OCI-LY1 (cell line): ENCODE results near the gene SYT5.
"Not testable (repeated sequence)": the region's sequence is repeated elsewhere in the genome, so short reads cannot be mapped to it uniquely, and the experiment has no call there.

Source experiments
- H2AFZ ChIP-seq: fragments of 200-600 bp; sonication (generic), shearing (Covaris generic); 2 replicates; pipeline ENCODE4 v1.6.0; 2014; ENCODE audit warnings: antibody characterized with exemption, mild to moderate bottlenecking, low read length
- H3F3A ChIP-seq: fragments of 200-600 bp; sonication (generic), shearing (Covaris generic); 2 replicates; pipeline ENCODE4 v1.6.0; 2014; ENCODE audit warnings: mild to moderate bottlenecking, antibody characterized with exemption, low read length, moderate library complexity; ENCODE audit not compliant: insufficient read depth
- H3K27ac ChIP-seq: fragments of 200-600 bp; sonication (generic); 2 replicates; pipeline ENCODE4 v1.5.1; 2014; ENCODE audit warnings: low read length, mixed run types, mild to moderate bottlenecking, low read depth; ENCODE audit not compliant: poor library complexity, severe bottlenecking
- H3K27me3 ChIP-seq: fragments of 200-600 bp; sonication (generic); 2 replicates; pipeline ENCODE4 v1.6.0; 2014; ENCODE audit warnings: antibody characterized with exemption, mild to moderate bottlenecking, low read length, moderate library complexity; ENCODE audit not compliant: insufficient read depth
- H3K36me3 ChIP-seq: fragments of 200-600 bp; sonication (generic); 2 replicates; pipeline ENCODE4 v1.6.1; 2014; ENCODE audit warnings: mild to moderate bottlenecking, antibody characterized with exemption, low read length, moderate library complexity, mixed read lengths; ENCODE audit not compliant: insufficient read depth
- H3K4me1 ChIP-seq: fragments of 200-600 bp; sonication (generic); 2 replicates; pipeline ENCODE4 v1.5.1; 2014; ENCODE audit warnings: mild to moderate bottlenecking, low read length, moderate library complexity; ENCODE audit not compliant: insufficient read depth, severe bottlenecking
- H3K4me2 ChIP-seq: fragments of 200-600 bp; sonication (generic), shearing (Covaris generic); 2 replicates; pipeline ENCODE4 v1.6.1; 2014; ENCODE audit warnings: low read length
- H3K4me3 ChIP-seq: fragments of 200-600 bp; sonication (generic); 2 replicates; pipeline ENCODE4 v1.5.1; 2014; ENCODE audit warnings: low read length, low read depth, mild to moderate bottlenecking, mixed read lengths; ENCODE audit not compliant: poor library complexity, severe bottlenecking
- H3K79me2 ChIP-seq: fragments of 200-600 bp; shearing (Covaris generic); 2 replicates; pipeline ENCODE4 v1.6.1; 2016; ENCODE audit warnings: mixed run types, low read length, mixed read lengths; ENCODE audit not compliant: insufficient read depth
- H3K9ac ChIP-seq: fragments of 200-600 bp; sonication (generic), shearing (Covaris generic); 2 replicates; pipeline ENCODE4 v1.6.1; 2014; ENCODE audit warnings: mild to moderate bottlenecking, low read length, mixed read lengths
- H3K9me2 ChIP-seq: fragments of 200-600 bp; sonication (generic), shearing (Covaris generic); 2 replicates; pipeline ENCODE4 v1.6.1; 2014; ENCODE audit warnings: low read depth, mild to moderate bottlenecking, low read length, mixed read lengths
- H3K9me3 ChIP-seq: fragments of 200-600 bp; shearing (Covaris generic); 2 replicates; pipeline ENCODE4 v1.6.1; 2014; ENCODE audit warnings: low read length, mixed read lengths
- H4K20me1 ChIP-seq: fragments of 200-600 bp; sonication (generic), shearing (Covaris generic); 2 replicates; pipeline ENCODE4 v1.6.0; 2016; ENCODE audit warnings: mild to moderate bottlenecking, low read length; ENCODE audit not compliant: insufficient read depth
- CTCF ChIP-seq: fragments of 200-600 bp; sonication (generic), shearing (Covaris generic); IDR thresholded peaks from 2 replicates; pipeline ENCODE4 v1.5.1; 2017; ENCODE audit warnings: mild to moderate bottlenecking, antibody characterized with exemption, low read length, moderate library complexity, mixed read lengths
- EZH2 ChIP-seq: fragments of 200-600 bp; sonication (generic), shearing (Covaris generic); IDR thresholded peaks from 2 replicates; pipeline ENCODE4 v1.8.0; 2017; ENCODE audit warnings: borderline replicate concordance, mixed run types, mild to moderate bottlenecking, antibody characterized with exemption, low read length, moderate library complexity, mixed read lengths

Gene SYT5

GRCh38 chr19:55209693-55210472, 29.8 kb upstream of the SYT5 start:
- H3K36me3 ChIP-seq, result no peaks in the 10 kb centered on the region
- H3K79me2 ChIP-seq, result no peaks in the 10 kb centered on the region
- H4K20me1 ChIP-seq, result no peaks in the 10 kb centered on the region
- TF ChIP-seq EZH2 (no peak), CTCF (no peak)
- H3K4me1 ChIP-seq, result no peaks in the 10 kb centered on the region
- no peak overlapping the region for H2AFZ ChIP-seq
- H3K27me3 ChIP-seq, result no peaks in the 10 kb centered on the region
- H3K9me2 ChIP-seq, result no peaks in the 10 kb centered on the region
- no peak overlapping the region for H3K4me3 ChIP-seq
- H3F3A ChIP-seq, result no peaks in the 10 kb centered on the region
- no peak overlapping the region for H3K9ac ChIP-seq
- no peak overlapping the region for H3K27ac ChIP-seq
- H3K9me3 ChIP-seq, result no peaks in the 10 kb centered on the region
- H3K4me2 ChIP-seq, result no peak overlapping the region

GRCh38 chr19:55208880-55209692, 29.0 kb upstream of the SYT5 start, which contains the start of gene PTPRH:
PTPRH (minus strand) TSS chr19:55209501; CDS start chr19:55209433, 68 bp downstream.
- no peaks in the 10 kb centered on the region for H3K9me3 ChIP-seq
- TF ChIP-seq EZH2, result no peak
- no peak for TF ChIP-seq CTCF
- H3K27me3 ChIP-seq, result no peaks in the 10 kb centered on the region
- H3K4me3 ChIP-seq, result no peak within 1 kb of the TSS
- no peak within 1 kb of the TSS for H3K4me2 ChIP-seq
- no peak within 1 kb of the TSS for H3K27ac ChIP-seq
- H2AFZ ChIP-seq, result no peak within 1 kb of the TSS
- no peaks in the 10 kb centered on the region for H3K36me3 ChIP-seq
- no peaks in the 10 kb centered on the region for H3K4me1 ChIP-seq
- H3K9me2 ChIP-seq, result no peaks in the 10 kb centered on the region
- no peaks in the 10 kb centered on the region for H4K20me1 ChIP-seq
- H3K9ac ChIP-seq, result no peak within 1 kb of the TSS
- H3K79me2 ChIP-seq, result no peaks in the 10 kb centered on the region
- H3F3A ChIP-seq, result no peaks in the 10 kb centered on the region

- Histone ChIP-seq H3K36me3 (no peaks in the 10 kb centered on the region), H2AFZ (no peak overlapping the region), H3K79me2 (no peaks in the 10 kb centered on the region), H3K9ac (no peak overlapping the region), H3K9me3 (no peaks in the 10 kb centered on the region), H3K4me3 (no peak overlapping the region), H4K20me1 (no peaks in the 10 kb centered on the region), H3K27me3 (no peaks in the 10 kb centered on the region), H3K9me2 (no peaks in the 10 kb centered on the region), H3K4me2 (no peak overlapping the region), H3F3A (no peaks in the 10 kb centered on the region), H3K4me1 (no peaks in the 10 kb centered on the region), H3K27ac (no peak overlapping the region)
- TF ChIP-seq EZH2 (no peak), CTCF (no peak)
These were observed 26.8 kb upstream of the SYT5 start for GRCh38 chr19:55206664-55207500.

GRCh38 chr19:55202199-55202598, 22.1 kb upstream of the SYT5 start:
- not testable (repeated sequence) for H3F3A ChIP-seq, H3K4me2 ChIP-seq, H3K4me1 ChIP-seq, H2AFZ ChIP-seq, H4K20me1 ChIP-seq, H3K9me3 ChIP-seq, H3K79me2 ChIP-seq, H3K36me3 ChIP-seq, H3K9me2 ChIP-seq, H3K27ac ChIP-seq, H3K27me3 ChIP-seq, H3K4me3 ChIP-seq, H3K9ac ChIP-seq
